ENCODE data around the gene CXXC5. TPM values are rescaled to one million over a fixed set of nuclear protein-coding genes. Genes with fewer than 3 reads are reported as not detected.

The CXXC5 gene
- total RNA-seq, 1 experiment from 2014 or later: 92.3 TPM

GRCh38 chr5:139680368-139681111 is 32.4 kb downstream of the CXXC5 start:
- peaks cover 76% of the 10 kb centered on the region for H3K36me3 Mint-ChIP-seq (ENCODE audit: insufficient read depth, unreplicated experiment)
- peaks cover 2% of the 10 kb centered on the region for H3K4me1 Mint-ChIP-seq (ENCODE audit: low read depth, unreplicated experiment)
- intact Hi-C loops (cut with micrococcal nuclease; ENCODE audit: unreplicated experiment): no loop called here
- no peak overlapping the region for H3K4me3 Mint-ChIP-seq (ENCODE audit: unreplicated experiment)
- Histone ChIP-seq H3K9me3 (no peaks in the 10 kb centered on the region), H3K4me1 (no peaks in the 10 kb centered on the region), H3K36me3 (ENCODE audit: control insufficient read depth, insufficient read depth, low read length) (peaks cover 3% of the 10 kb centered on the region), H3K27me3 (replicated peaks; ENCODE audit: control insufficient read depth, insufficient read depth, low read length) (no peaks in the 10 kb centered on the region), H3K4me3 (ENCODE audit: low read depth, low read length) (no peak overlapping the region)
- ChIA-PET POLR2A (no interaction called here), CTCF (no interaction called here)
- H3K9me3 Mint-ChIP-seq (ENCODE audit: unreplicated experiment): no peaks in the 10 kb centered on the region
- BruUV-seq (replicated peaks): no TSS peak
- no peak for DNase-seq
- H3K27ac Mint-ChIP-seq (ENCODE audit: unreplicated experiment): peak overlapping the region; percentile 36
- TF ChIP-seq CTCF (IDR thresholded peaks at IDR 0.05; ENCODE audit: insufficient read depth in 1 of 2, low read depth in 1 of 2, low read length in 1 of 2, severe bottlenecking in 1 of 2, unreplicated experiment in 1 of 2): no peak
- no peaks in the 10 kb centered on the region for H3K27me3 Mint-ChIP-seq (ENCODE audit: insufficient read depth, unreplicated experiment)

GRCh38 chr5:139681112-139681458 is 32.9 kb downstream of the CXXC5 start:
- peaks cover 5% of the 10 kb centered on the region for H3K36me3 ChIP-seq (ENCODE audit: control insufficient read depth, insufficient read depth, low read length)
- no peak for DNase-seq
- H3K27me3 ChIP-seq (replicated peaks; ENCODE audit: control insufficient read depth, insufficient read depth, low read length): no peaks in the 10 kb centered on the region
- ChIA-PET CTCF (no interaction called here), POLR2A (no interaction called here)
- Mint-ChIP-seq H3K4me3 (ENCODE audit: unreplicated experiment) (no peak overlapping the region), H3K9me3 (ENCODE audit: unreplicated experiment) (no peaks in the 10 kb centered on the region), H3K27me3 (ENCODE audit: insufficient read depth, unreplicated experiment) (no peaks in the 10 kb centered on the region), H3K36me3 (ENCODE audit: insufficient read depth, unreplicated experiment) (peaks cover 81% of the 10 kb centered on the region), H3K4me1 (ENCODE audit: low read depth, unreplicated experiment) (peaks cover 7% of the 10 kb centered on the region), H3K27ac (ENCODE audit: unreplicated experiment) (no peak overlapping the region)
- no peaks in the 10 kb centered on the region for H3K9me3 ChIP-seq
- no peak for TF ChIP-seq CTCF (IDR thresholded peaks at IDR 0.05; ENCODE audit: insufficient read depth in 1 of 2, low read depth in 1 of 2, low read length in 1 of 2, severe bottlenecking in 1 of 2, unreplicated experiment in 1 of 2)
- no peaks in the 10 kb centered on the region for H3K4me1 ChIP-seq
- no peak overlapping the region for H3K4me3 ChIP-seq (ENCODE audit: low read depth, low read length)
- intact Hi-C loops (cut with micrococcal nuclease; ENCODE audit: unreplicated experiment): no loop called here
- no TSS peak for BruUV-seq (replicated peaks)

- H3K4me3 ChIP-seq (ENCODE audit: low read depth, low read length): no peak overlapping the region
- no TSS peak for BruUV-seq (replicated peaks)
- no peaks in the 10 kb centered on the region for H3K4me1 ChIP-seq
- H3K27me3 ChIP-seq (replicated peaks; ENCODE audit: control insufficient read depth, insufficient read depth, low read length): no peaks in the 10 kb centered on the region
- DNase-seq: no peak
- Mint-ChIP-seq H3K27me3 (ENCODE audit: insufficient read depth, unreplicated experiment) (no peaks in the 10 kb centered on the region), H3K9me3 (ENCODE audit: unreplicated experiment) (no peaks in the 10 kb centered on the region), H3K27ac (ENCODE audit: unreplicated experiment) (no peak overlapping the region), H3K36me3 (ENCODE audit: insufficient read depth, unreplicated experiment) (peaks cover 84% of the 10 kb centered on the region), H3K4me3 (ENCODE audit: unreplicated experiment) (no peak overlapping the region), H3K4me1 (ENCODE audit: low read depth, unreplicated experiment) (peaks cover 11% of the 10 kb centered on the region)
- no peak for TF ChIP-seq CTCF (IDR thresholded peaks at IDR 0.05; ENCODE audit: insufficient read depth in 1 of 2, low read depth in 1 of 2, low read length in 1 of 2, severe bottlenecking in 1 of 2, unreplicated experiment in 1 of 2)
- no peaks in the 10 kb centered on the region for H3K9me3 ChIP-seq
- intact Hi-C loops (cut with micrococcal nuclease; ENCODE audit: unreplicated experiment): no loop called here
- CTCF ChIA-PET: no interaction called here
- POLR2A ChIA-PET: no interaction called here
- peaks cover 5% of the 10 kb centered on the region for H3K36me3 ChIP-seq (ENCODE audit: control insufficient read depth, insufficient read depth, low read length)
Observed at GRCh38 chr5:139681466-139681865, 33.3 kb downstream of the CXXC5 start.

Measured in Caco-2 (cell line).